NCI-H2081 treated with DMSO at 0.1 percent for 48 hours (cell line): ENCODE results near the gene ZNF837.
"Not testable (repeated sequence)": the region's sequence is repeated elsewhere in the genome, so short reads cannot be mapped to it uniquely, and the experiment has no call there.

Experiments used
- DNase-seq: peaks from one replicate; lab custom pipeline; 2025; lab: John Stamatoyannopoulos, UW

ZNF837 gene

DNA sequence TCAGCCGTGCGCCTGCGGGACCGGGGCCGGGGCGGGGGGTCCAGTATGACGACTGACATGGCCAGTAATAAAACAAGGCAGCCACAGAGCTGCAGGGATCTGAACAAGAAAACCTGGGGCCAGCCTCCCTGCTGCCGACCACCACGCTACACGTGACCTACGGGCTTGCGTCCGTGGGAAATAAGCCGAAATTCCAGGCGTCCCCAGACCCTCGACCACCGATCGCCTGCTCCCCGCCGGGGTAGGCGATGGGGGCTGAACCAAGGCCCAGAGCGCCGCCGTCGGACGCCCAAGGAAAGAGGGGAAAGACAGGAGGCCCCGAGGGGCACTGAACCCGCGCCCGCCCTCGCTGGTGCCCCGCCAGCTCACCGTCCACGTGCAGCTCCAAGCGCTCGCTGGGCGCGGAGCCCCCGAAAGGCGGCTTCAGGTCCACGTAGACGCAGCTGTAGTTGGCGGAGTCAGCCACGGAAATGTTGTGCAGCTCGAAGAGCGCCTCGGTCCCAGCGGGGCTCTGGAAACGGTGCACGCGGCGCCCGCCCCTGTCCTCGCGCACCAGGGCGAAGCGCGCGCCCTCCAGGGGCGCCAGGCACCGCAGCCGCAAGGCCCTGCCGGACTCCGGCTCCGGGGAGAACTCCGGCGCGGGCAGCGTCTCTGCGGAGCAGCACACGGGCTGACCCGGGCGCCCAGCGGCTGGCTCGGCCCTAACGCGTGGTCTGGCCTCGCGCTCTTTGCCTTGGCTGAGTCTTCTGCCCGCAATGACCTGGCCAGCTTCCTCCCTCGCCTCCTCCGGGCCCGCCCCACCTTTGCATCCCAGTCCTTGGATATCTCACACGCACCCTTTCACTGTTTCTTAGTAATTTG is 30.6 kb downstream of the ZNF837 start:
- DNase-seq: no peak

DNA sequence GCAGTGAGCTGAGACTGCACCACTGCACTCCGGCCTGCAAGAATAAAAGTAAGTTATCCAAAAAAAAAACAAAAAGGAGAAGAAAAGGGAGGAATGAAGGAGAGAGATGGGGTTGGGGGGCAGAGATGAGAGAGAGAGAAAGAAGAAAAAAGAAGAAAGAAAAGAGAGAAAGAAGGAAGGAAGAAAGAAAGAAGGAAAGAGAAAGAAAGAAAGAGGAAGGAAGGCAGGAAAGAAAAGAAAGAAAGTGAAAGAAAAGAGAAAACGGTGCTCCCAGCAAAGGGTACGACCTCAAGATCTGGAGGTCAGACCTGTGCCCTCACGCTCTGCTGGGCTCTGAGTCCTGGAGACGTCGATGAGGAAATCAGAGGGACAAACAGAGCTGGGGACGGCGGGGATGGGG is 31.2 kb downstream of the ZNF837 start:
- no peak for DNase-seq

DNA sequence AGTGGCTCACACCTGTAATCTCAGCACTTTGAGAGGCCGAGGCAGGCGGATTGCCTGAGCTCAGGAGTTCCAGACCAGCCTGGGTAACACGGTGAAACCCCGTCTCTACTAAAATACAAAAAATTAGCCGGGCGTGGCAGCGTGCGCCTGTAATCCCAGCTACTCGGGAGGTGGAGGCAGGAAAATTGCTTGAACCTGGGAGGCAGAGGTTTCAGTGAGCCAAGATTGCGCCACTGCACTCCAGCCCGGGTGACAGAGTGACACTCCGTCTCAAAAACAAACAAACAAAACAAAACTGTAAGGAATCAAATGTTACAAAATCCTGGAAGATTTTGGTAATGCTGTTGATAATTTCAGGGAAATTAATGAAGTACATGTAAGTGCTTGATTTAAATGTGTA is 32.8 kb downstream of the ZNF837 start:
- DNase-seq: not testable (repeated sequence)

DNA sequence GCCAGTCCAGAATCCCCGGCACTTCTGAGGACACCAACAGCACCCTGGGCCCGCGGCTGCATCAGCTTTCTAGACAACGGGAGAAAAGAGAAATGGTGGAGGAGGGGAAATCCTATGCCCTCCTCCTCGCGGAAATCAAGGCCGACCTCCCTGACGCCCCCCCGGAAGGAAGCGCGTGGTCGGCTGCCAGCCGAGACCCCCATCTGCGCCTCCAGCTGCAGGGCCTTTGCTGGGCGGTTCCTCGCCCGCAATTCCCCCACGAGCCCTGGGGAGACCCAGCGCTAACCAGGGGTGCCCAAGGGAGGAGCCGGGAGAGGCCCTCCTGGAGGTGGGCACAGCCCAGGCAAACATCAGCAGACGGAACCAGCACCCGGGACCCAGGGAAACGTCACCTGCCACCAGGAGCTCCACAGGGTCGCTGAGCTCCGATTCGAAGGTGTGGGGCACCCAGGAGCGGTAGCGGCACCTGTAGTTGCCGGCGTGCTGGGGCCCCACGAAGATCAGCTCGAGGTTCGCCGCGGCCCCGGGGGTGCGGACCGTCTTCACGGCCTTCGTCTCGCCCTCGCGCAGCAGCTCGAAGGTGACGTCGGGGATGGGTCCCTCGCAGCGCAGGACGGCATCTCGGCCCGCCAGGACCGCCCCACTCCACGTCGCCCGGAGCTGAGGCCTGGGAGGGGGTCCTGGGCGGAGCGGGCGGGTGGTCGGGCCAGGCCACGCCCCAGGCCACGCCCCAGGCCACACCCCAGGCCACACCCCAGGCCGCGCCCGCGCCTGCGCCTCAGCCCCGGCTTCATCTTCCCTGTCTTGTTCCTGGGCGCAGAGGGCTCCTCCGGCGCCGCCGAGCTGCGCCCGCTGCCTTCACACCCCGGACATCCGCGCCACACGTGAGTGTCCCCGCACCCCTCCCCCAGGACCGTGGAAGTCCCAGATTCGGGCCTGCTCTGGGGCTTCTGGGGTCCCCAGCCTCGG is 33.6 kb downstream of the ZNF837 start:
- peak; percentile 12 for DNase-seq

DNA sequence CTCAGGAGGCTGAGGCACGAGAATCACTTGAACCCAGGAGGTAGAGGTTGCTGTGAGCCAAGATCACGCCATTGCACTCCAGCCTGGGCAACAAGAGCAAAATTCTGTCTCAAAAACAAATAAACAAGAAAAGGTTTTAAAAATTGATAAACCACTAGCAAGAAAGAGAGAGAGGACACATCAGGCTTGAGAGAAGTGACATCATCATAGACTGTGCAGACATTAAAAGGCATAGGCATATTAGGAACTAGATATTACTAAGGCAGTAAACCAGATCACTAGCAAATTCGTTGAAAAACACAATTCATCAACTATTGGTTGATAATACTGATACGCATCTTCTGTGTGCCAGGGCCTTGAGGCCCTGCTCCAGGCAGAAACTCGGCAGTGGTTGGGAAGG is 35.3 kb downstream of the ZNF837 start:
- no peak for DNase-seq

DNA sequence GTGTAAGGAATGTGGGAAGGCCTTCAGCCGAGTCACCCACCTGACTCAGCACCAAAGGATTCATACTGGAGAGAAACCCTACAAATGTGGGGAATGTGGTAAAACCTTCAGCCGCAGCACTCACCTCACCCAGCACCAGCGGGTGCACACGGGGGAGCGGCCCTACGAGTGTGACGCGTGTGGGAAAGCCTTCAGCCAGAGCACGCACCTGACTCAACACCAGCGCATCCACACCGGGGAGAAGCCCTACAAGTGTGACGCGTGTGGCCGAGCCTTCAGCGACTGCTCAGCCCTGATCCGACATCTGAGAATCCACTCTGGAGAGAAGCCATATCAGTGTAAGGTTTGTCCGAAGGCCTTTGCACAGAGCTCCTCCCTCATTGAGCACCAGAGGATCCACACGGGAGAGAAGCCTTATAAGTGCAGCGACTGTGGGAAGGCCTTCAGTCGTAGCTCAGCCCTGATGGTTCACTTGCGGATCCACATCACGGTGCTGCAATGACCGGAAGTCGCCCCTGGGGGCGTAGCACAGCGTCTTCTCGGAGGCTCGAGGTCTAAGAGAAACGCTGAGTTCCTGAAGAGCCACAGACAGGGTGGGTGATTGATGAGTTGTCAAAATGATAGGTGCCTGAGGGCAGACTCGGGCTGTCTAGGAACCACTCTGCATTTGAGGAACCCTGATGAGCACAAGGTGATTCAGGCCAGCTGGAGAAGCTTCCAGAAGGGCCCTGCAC is 41.8 kb downstream of the ZNF837 start:
- DNase-seq: no peak

DNA sequence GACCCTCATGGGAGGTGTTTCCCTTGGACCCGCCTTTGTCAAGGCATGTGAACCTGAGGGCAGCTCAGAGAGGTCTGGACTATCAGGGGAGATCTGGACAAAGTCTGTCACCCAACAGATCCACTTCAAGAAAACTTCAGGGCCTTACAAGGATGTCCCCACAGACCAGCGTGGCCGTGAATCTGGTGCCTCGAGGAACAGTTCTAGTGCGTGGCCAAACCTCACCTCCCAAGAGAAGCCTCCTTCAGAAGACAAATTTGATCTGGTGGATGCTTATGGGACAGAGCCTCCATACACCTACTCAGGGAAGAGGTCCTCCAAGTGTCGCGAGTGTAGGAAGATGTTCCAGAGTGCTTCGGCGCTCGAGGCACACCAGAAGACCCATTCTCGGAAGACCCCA is 42.5 kb downstream of the ZNF837 start:
- DNase-seq: no peak

DNA sequence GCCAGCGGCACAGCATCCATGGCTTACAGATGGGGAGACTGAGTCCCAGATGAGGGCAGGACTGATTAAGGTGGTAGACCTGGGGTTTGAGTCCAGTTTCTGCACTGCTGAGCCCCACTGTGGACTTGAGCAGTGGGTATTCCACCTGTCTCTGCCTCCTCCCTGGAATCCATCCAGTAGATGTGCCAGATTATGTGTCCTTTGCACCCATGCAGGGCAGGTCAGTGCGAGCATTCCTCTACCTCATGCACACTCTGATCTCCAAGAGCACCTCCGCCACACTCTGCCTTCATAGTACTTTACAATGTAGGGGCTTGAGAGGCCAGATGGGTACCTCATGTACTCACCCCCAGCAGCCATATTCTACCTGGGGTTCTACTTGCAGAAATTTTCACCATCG is 44.0 kb downstream of the ZNF837 start:
- no peak for DNase-seq

DNA sequence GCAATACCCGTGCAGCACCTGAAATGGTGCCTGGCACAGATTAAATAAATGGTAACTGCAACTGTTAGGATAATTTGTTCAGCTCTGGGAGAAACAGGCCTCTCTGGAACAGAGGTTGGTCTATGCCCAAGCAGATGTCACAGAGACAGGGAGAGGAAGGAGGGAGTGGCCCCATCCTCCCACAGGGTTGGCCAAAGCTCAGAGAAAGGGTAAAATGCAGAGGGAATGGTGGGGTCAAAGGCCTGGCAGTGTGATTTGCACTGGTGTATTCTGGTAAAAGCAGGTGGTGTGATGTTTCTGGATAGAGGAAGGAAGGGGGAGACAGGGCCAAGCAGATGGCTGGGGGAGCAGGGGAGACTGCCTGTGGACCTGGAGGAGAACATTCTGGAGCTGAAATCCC is 44.6 kb downstream of the ZNF837 start:
- no peak for DNase-seq

DNA sequence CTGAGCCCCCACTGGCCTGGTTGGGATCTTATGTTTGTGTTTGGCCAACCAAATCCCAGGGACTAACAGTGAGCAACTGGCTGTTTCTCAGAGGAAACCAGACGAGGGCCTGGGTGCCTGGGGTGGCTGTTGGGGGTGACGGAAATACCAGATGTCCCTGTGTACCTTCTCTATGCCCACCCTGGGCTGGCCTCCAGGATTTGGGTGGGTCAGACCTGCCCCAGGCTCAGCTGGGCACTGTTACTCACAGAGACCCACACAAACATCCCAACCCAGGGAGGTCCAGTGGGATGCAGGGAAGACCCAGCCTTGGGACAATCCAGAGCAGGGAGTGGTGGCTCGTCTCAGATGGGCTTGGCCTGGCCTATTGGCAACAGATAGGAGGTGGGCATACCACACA is 45.2 kb downstream of the ZNF837 start:
- no peak for DNase-seq

DNA sequence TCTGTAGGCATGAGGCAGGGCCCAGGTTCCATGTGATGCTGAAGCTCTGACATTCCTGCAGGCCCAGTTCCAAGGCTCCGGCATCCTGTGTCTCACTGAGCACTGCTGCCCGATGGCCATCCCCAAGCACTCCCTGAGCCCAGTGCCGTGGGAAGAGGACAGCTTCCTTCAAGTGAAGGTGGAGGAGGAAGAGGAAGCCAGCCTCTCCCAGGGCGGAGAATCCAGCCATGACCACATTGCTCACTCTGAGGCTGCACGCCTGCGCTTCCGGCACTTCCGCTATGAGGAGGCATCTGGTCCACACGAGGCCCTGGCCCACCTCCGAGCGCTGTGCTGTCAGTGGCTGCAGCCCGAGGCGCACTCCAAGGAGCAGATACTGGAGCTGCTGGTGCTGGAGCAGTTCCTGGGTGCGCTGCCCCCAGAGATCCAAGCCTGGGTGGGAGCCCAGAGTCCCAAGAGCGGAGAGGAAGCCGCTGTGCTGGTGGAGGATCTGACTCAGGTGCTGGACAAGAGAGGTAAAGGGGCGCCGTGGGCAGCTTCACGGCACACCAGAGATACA is 46.1 kb downstream of the ZNF837 start:
- no peak for DNase-seq

DNA sequence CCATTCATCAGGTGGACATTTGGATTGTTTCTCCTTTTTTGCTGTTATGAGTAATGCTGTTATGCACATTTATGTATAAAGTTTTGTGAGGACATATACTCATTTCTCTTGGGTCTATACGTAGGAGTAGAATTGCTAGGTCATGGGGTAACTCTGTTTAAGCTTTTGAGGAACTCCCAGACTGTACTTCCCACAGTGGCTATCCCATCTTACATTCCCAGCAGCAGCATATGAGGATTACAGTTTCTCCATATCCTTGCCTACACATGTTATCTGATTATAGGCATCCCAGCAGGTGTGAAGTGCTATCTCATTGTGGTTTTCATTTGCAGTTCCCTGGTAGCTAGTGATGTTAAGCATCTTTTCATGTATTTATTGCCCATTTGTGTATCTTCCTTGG is 48.1 kb downstream of the ZNF837 start:
- no peak for DNase-seq

DNA sequence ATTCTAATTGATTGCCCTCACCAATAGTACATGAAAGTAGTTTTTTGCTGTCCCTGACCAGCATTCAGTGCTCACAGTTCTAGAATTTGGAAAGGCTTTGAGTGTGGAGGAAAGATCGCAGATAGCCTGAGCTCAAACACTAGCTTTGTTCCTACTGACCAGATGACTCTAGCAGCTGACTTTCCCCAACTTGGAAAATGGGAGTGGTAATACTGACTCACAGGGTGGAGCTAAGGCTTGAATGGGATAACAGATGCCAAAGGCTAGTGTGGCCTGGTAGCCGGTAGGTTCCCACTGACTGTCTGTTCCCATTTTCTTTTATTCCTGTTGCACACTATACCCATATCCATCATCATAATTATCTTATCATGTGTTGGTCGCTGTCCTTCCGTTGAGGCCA is 50.4 kb downstream of the ZNF837 start:
- DNase-seq: no peak

DNA sequence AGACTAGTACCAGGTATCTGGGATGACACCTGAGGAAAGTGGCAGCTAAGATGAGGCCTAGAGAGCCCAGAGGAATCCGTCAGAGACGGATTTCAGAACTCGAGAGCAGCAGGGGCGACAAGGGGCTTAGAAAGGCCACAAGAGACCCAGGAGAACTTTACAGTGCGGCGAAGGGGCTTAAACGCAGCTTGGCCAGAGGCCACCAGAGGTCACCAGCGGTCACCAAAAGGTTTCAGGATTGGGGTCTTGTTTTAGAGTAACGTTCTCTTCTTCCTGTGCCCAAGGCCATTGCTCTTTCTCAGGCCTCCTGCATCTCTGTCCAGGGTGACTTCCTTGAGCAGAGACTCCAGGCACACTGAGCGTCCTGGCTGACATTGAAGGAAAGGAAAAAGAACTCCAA is 51.8 kb downstream of the ZNF837 start:
- no peak for DNase-seq

DNA sequence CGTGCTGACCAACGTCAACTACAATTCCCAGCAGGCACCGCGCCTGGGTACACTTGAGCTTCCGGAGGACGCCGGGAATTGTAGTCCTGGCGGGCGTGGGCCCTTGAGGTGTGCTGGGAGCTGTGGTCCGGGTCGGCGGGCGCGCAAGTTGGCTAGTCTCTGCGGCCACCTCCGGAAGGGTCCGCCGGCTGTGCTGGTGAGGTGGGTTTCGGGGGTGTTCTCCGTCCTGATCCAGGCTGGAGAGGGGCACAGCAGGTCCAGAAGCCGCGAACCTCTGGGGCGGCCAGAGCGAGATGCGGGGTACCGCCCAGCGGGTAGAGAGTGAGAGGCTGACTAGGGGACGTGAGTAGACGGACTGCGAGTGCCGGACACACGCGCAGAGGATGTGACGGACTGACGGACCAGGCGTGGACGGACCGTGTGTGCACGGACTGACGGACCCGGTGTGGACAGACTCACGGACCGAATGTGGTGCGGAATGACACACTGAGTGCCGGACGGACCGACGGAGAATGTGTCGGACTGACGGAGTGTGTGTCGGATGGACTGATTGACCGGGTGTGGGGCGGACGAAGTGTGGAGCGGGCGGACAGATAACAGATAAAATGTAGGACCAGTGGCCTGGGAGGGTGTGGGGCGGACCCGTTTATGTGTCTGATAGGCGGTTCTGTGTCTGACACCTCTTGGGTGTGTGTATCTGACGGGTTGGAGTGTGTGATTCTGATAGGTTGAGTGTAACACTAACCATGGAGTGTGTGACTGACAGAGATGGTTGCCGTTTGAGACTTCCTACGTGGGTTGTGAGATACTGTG is 53.7 kb downstream of the ZNF837 start, which contains the start of gene ZSCAN22:
Gene ZSCAN22 (plus strand): TSS at position 81 of the 813 bp plus-strand sequence. CDS start 7,809 bp downstream, outside the sequence.
- DNase-seq: peak; percentile 81

DNA sequence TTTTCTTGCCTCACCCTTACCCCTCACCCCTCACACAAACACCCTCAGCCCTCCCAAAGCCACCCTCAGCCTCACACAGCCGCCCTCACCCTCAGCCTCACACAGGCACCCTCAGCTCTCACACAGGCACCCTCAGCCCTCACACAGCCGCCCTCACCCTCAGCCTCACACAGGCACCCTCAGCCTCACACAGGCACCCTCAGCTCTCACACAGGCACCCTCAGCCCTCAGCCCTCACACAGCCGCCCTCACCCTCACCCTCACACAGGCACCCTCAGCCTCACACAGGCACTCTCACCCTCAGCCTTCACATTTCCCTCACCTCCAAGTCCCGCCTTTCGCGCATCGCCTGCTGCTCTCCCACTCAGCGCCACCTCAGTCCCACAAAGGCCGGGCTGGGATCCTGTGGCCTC is 54.3 kb downstream of the ZNF837 start:
- DNase-seq: no peak

DNA sequence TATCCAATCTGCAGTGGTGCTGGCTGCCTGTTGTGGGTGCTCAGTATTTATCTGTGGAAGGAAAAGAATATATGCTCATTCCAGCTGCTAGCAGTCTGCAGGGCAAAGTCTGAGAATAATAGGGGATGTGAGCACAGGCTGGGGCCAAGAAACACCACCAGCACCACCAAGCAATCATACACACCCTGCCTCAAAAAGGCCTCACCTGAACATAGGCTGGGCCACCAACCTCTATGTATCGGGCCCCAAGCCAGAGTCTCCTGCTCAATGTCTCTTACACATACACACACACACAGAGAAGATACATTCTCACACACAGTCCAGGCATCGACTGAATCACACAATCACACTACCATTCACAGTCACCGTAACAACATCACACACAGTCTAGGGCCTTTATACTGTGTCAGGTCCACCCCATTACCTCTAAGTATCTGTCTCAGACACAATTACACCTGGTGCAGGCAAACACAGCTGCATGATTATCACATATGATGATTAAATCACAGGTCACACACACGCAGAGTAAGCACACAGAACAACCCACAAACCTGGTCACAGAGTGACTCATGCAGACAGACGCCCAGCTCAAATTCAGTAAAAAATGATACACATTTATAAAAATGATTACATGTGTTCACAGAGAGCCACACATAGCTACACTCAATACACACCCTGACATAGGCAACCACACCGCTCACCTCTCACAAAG is 55.4 kb downstream of the ZNF837 start:
- peak; percentile 11 for DNase-seq

DNA sequence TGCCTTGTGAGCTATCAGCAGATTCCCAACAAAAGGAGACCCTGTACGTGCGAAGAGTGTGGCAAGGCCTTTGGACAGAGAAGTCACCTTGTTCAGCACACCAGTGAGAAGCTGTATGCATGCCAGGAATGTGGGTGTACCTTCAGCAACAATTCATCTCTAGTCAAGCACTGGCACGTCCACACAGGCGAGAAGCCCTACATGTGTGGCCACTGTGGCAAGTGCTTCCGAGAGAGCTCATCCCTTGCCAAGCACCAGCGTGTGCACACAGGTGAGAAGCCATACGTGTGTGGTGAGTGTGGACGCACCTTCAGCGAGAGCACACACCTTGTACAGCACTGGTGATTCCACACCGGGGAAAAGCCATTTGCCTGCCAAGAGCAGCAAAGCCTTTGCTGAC is 61.6 kb downstream of the ZNF837 start:
- no peak for DNase-seq

DNA sequence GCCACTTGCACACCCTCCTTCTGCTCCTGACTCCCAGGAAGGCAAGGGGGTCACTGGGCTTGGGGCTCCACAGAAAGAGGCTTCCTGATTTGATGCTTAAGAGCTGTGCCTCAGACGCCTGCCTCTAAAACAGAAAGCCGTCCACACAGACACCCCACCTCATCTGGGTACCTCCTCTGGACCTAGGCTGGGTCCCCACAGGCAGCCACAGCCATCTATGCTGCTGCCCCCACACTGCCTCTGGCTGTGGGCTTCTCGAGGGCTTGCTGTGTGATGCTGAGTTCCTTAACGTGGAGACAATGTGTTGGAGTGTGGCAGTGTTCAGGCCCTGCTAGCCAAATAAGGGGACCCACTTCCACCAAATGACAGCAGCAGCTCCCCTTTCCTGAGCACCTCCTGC is 62.5 kb downstream of the ZNF837 start:
- no peak for DNase-seq
